ENCODE results near the gene ABL1. TPM values are rescaled to one million over a fixed set of nuclear protein-coding genes. Genes with fewer than 3 reads are reported as not detected.
A peak's percentile ranks its signal among the peaks of the same experiment; 100 is the strongest.
"Not testable (repeated sequence)": the region's sequence is repeated elsewhere in the genome, so short reads cannot be mapped to it uniquely, and the experiment has no call there.

ABL1 gene
- total RNA-seq, 2 donors from 2014 or later, result 62.8 to 123 TPM

DNA sequence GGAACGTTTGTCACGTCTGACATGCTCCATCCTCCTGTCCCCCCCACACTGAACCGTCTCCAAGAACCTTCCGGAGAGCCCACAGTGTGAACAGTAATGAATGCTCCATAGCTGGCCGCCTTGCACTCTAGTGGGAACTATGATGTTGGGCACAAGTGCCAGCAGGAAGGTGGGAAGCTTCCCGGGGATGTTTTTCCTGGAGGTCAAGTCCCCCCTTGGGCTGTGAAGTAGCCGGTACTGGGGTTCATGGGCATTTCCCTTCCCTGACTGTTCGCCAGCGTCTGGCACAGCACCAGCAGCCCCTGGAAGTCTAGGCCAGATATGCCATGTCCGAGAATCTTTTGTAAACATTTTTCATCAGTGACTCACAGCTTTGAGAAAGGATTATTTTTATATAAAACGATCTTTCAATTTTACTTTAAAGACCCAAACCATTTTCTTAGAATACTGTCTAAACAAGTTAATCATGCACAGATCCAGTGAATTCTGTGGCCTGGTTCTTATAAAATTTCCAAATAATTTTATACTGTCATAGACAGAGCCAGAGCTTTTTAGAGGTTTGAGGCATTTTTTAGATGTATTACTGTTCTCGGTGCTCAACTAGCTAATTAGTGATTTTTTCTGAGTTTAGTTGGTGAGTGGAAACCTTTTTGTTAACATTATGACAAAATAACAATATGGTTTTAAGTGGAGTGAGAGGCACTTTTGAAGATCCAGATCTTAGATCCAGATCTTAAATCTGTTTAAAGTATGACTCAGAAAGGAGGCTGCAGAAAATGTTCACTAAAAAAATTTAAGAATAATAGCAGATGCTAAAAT is 11.6 kb downstream of the ABL1 start:
- TF ChIP-seq, protein P1, sequence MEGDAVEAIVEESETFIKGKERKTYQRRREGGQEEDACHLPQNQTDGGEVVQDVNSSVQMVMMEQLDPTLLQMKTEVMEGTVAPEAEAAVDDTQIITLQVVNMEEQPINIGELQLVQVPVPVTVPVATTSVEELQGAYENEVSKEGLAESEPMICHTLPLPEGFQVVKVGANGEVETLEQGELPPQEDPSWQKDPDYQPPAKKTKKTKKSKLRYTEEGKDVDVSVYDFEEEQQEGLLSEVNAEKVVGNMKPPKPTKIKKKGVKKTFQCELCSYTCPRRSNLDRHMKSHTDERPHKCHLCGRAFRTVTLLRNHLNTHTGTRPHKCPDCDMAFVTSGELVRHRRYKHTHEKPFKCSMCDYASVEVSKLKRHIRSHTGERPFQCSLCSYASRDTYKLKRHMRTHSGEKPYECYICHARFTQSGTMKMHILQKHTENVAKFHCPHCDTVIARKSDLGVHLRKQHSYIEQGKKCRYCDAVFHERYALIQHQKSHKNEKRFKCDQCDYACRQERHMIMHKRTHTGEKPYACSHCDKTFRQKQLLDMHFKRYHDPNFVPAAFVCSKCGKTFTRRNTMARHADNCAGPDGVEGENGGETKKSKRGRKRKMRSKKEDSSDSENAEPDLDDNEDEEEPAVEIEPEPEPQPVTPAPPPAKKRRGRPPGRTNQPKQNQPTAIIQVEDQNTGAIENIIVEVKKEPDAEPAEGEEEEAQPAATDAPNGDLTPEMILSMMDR (IDR thresholded peaks at IDR 0.05), result no peak
- Histone ChIP-seq H3K9me3 (no peaks in the 10 kb centered on the region), H3K4me1 (ENCODE audit: control insufficient read depth in 1 of 2, low read depth in 2 of 2) (peaks cover 42 to 86% of the 10 kb centered on the region in 2 donors), H3K36me3 (no peaks in the 10 kb centered on the region), H3K4me3 (peak overlapping the region; percentile 67), H3K27ac (peak overlapping the region; percentile 98 to 99), H3K27me3 (replicated peaks; ENCODE audit: insufficient read depth) (no peaks in the 10 kb centered on the region)
- ATAC-seq (ENCODE audit: insufficient number of reproducible peaks, low FRiP score, low read depth) (peak; percentile 32), DNase-seq (ENCODE audit: low spot score) (no peak)

DNA sequence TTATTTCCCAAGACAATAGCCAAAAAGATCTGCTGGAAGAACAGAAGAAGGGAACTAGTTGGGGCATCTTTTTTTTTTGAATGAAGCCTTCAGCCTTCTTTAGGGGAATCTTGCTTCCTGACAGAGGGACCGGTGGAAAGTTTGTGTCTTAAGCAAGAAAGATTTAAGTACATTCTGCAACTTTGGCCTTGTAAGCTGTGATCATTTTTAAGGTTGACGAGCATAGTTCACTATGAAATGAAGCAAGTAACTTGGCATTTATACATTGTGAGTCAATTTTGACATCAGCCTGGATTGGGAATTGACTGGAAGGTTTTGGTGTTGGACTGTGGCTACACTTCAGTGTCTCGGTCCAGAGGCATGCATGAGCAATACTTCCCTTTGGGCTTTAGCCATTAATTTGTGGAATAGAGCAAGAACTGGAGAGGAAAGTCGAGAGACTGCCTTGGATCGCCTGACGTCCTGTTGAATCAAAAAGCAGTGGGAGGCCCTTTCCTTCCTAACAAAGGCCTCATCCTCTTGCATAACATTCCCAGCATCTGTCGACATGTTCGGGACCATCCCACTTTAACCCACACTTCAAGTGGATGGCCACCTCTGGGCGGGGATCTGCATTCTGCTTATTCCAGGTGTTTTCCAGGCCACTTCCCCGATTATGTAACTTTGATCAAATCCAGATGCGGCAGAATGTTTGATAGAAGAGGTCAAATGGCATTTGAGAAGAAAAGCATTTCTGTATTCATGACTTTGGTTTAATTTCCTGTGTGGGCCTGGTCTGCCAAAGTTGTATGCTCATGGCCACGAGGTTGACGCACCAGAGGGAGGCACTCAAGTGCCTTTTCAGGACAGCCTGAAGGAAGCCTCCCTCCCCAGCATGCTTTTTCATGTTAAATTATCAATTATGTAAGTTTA is 12.5 kb downstream of the ABL1 start:
- Histone ChIP-seq H3K27me3 (replicated peaks; ENCODE audit: insufficient read depth) (no peaks in the 10 kb centered on the region), H3K36me3 (no peaks in the 10 kb centered on the region), H3K4me1 (ENCODE audit: control insufficient read depth in 1 of 2, low read depth in 2 of 2) (peaks cover 40 to 84% of the 10 kb centered on the region in 2 donors), H3K9me3 (no peaks in the 10 kb centered on the region), H3K27ac (peak overlapping the region; percentile 98 to 99), H3K4me3 (peak overlapping the region; percentile 67)
- TF ChIP-seq, protein P1 (IDR thresholded peaks at IDR 0.05), result no peak
- DNase-seq (ENCODE audit: low spot score), result peak; percentile 59
- peak; percentile 88 for ATAC-seq (ENCODE audit: insufficient number of reproducible peaks, low FRiP score, low read depth)

DNA sequence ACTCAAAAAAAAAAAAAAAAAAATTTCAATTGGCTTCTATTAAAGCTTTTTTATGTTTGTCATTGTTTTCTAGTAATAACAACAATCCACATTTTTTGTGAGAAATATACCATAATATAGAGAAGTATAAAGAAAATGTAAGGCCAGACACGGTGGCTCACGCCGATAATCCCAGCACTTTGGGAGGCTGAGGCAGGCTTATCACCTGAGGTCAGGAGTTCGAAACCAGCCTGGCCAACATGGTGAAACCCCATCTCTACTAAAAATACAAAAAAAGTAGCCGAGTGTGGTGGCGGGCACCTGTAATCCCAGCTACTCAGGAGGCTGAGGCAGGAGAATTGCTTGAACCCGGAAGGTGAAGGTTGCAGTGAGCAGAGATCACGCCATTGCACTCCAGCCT is 13.5 kb downstream of the ABL1 start:
- H3K36me3 ChIP-seq; H3K9me3 ChIP-seq; H3K27me3 ChIP-seq (replicated peaks; ENCODE audit: insufficient read depth); ATAC-seq (ENCODE audit: insufficient number of reproducible peaks, low FRiP score, low read depth); H3K4me3 ChIP-seq; DNase-seq (ENCODE audit: low spot score): not testable (repeated sequence)
- peak overlapping the region; percentile 98 to 99 for H3K27ac ChIP-seq
- H3K4me1 ChIP-seq (ENCODE audit: control insufficient read depth in 1 of 2, low read depth in 2 of 2), result peaks cover 38 to 82% of the 10 kb centered on the region in 2 donors

DNA sequence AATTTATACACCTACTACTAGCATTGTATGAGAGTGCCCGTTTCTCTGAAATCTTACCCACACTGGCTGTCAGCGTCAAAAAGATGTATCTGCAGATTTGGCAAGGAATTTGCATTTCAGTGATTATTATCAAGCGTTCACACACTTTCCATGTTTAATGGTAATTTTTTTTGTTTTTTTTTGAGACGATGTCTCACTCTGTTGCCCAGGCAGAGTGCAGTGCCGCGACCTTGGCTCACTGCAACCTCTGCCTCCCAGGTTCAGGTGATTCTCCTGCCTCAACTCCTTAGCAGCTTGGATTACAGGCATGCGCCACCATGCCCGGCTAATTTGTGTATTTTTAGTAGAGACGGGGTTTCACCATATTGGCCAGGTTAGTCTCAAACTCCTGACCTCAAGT is 14.3 kb downstream of the ABL1 start:
- peaks cover 33 to 75% of the 10 kb centered on the region in 2 donors for H3K4me1 ChIP-seq (ENCODE audit: control insufficient read depth in 1 of 2, low read depth in 2 of 2)
- no peak for ATAC-seq (ENCODE audit: insufficient number of reproducible peaks, low FRiP score, low read depth)

DNA sequence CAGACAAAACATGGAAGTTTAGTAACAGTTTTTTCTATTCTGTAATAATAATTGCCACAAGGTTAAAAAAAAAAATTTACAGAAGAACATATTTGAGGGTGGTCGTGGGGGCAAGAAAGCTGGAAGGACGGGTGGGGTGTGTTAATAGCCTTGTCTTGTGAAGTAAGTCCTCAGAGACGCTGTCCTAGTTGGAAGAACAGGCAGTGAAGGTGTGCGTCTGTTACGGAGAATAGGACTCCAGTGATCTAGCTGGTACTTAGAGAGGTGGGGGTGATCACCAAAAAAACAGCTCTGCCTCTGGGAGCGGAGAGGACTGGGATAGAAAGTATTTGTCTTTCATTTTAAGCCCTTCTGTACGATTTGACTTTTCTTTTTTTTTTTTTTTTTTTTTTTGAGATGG is 17.7 kb downstream of the ABL1 start:
- H3K4me1 ChIP-seq (ENCODE audit: control insufficient read depth in 1 of 2, low read depth in 2 of 2), result peaks cover 18 to 50% of the 10 kb centered on the region in 2 donors
- TF ChIP-seq, protein P1 (IDR thresholded peaks at IDR 0.05), result no peak
- ATAC-seq (ENCODE audit: insufficient number of reproducible peaks, low FRiP score, low read depth), result no peak

More for the DNA sequence above, 14.3 kb downstream of the ABL1 start:
- no peaks in the 10 kb centered on the region for H3K9me3 ChIP-seq
- peaks cover 4% of the 10 kb centered on the region for H3K36me3 ChIP-seq
- DNase-seq (ENCODE audit: low spot score), result no peak
- no peaks in the 10 kb centered on the region for H3K27me3 ChIP-seq (replicated peaks; ENCODE audit: insufficient read depth)
- peak overlapping the region; percentile 98 to 99 for H3K27ac ChIP-seq
- H3K4me3 ChIP-seq, result no peak overlapping the region
- TF ChIP-seq, protein P1 (IDR thresholded peaks at IDR 0.05), result no peak

More for the DNA sequence above, 17.7 kb downstream of the ABL1 start:
- Histone ChIP-seq H3K4me3 (no peak overlapping the region), H3K27ac (peak overlapping the region; percentile 64 to 98), H3K9me3 (no peaks in the 10 kb centered on the region), H3K27me3 (replicated peaks; ENCODE audit: insufficient read depth) (no peaks in the 10 kb centered on the region), H3K36me3 (peaks cover 20% of the 10 kb centered on the region)
- DNase-seq (ENCODE audit: low spot score), result no peak
